ENCODE data around the gene CCDC183. TPM values are rescaled to one million over a fixed set of nuclear protein-coding genes. Genes with fewer than 3 reads are reported as not detected.

The CCDC183 gene
- total RNA-seq, 2 experiments from 2014 or later, result 0.88 to 1.3 TPM

- ChIA-PET POLR2A (no interaction called here), CTCF (ENCODE audit: unreplicated experiment) (no interaction called here)
- no peak for DNase-seq (ENCODE audit: low spot score)
- Histone ChIP-seq H3K36me3 (ENCODE audit: insufficient read depth, low read length) (no peaks in the 10 kb centered on the region), H3K4me3 (ENCODE audit: low read depth, low read length, poor library complexity, severe bottlenecking) (no peak overlapping the region), H2AFZ (ENCODE audit: low read length) (no peak overlapping the region), H3K4me2 (ENCODE audit: low read length) (no peak overlapping the region), H3K4me1 (ENCODE audit: insufficient read depth, low read length, poor library complexity, severe bottlenecking) (peaks cover 6% of the 10 kb centered on the region), H3K27ac (ENCODE audit: low read depth, low read length, poor library complexity, severe bottlenecking) (no peak overlapping the region), H4K20me1 (ENCODE audit: insufficient read depth, low read length) (no peaks in the 10 kb centered on the region), H3K79me2 (ENCODE audit: insufficient read depth, low read depth, low read length) (no peaks in the 10 kb centered on the region), H3K9me2 (ENCODE audit: insufficient read depth, low read length) (no peaks in the 10 kb centered on the region), H3K9me3 (ENCODE audit: low read length) (peaks cover 19% of the 10 kb centered on the region)
- intact Hi-C loops (cut with micrococcal nuclease; ENCODE audit: unreplicated experiment), result no loop called here
- BruUV-seq (replicated peaks), result no TSS peak
- TF ChIP-seq EZH2phosphoT487 (IDR thresholded peaks at IDR 0.05; ENCODE audit: borderline replicate concordance, low read depth, low read length) (no peak), CTCF (conservative IDR thresholded peaks at IDR 0.05; ENCODE audit: low read length) (no peak)
Observed at GRCh38 chr9:136751814-136752213, 44.3 kb upstream of the CCDC183 start.

- Histone ChIP-seq H3K79me2 (ENCODE audit: insufficient read depth, low read depth, low read length) (no peaks in the 10 kb centered on the region), H4K20me1 (ENCODE audit: insufficient read depth, low read length) (no peaks in the 10 kb centered on the region), H2AFZ (ENCODE audit: low read length) (no peak overlapping the region), H3K36me3 (ENCODE audit: insufficient read depth, low read length) (no peaks in the 10 kb centered on the region), H3K9me3 (ENCODE audit: low read length) (peaks cover 19% of the 10 kb centered on the region), H3K4me3 (ENCODE audit: low read depth, low read length, poor library complexity, severe bottlenecking) (no peak overlapping the region), H3K4me2 (ENCODE audit: low read length) (no peak overlapping the region), H3K27ac (ENCODE audit: low read depth, low read length, poor library complexity, severe bottlenecking) (no peak overlapping the region), H3K9me2 (ENCODE audit: insufficient read depth, low read length) (no peaks in the 10 kb centered on the region), H3K4me1 (ENCODE audit: insufficient read depth, low read length, poor library complexity, severe bottlenecking) (peaks cover 6% of the 10 kb centered on the region)
- POLR2A ChIA-PET, result no interaction called here
- intact Hi-C loops (cut with micrococcal nuclease; ENCODE audit: unreplicated experiment), result no loop called here
- no peak for DNase-seq (ENCODE audit: low spot score)
- TF ChIP-seq CTCF (conservative IDR thresholded peaks at IDR 0.05; ENCODE audit: low read length), result no peak
- no peak for TF ChIP-seq EZH2phosphoT487 (IDR thresholded peaks at IDR 0.05; ENCODE audit: borderline replicate concordance, low read depth, low read length)
- no TSS peak for BruUV-seq (replicated peaks)
- CTCF ChIA-PET (ENCODE audit: unreplicated experiment), result no interaction called here
Observed at GRCh38 chr9:136753371-136754058, 42.6 kb upstream of the CCDC183 start.

GRCh38 chr9:136754059-136754572 lies 42.0 kb upstream of the CCDC183 start:
- H3K9me2 ChIP-seq (ENCODE audit: insufficient read depth, low read length), result no peaks in the 10 kb centered on the region
- H3K9me3 ChIP-seq (ENCODE audit: low read length), result peaks cover 19% of the 10 kb centered on the region
- ChIA-PET POLR2A (no interaction called here), CTCF (ENCODE audit: unreplicated experiment) (no interaction called here)
- intact Hi-C loops (cut with micrococcal nuclease; ENCODE audit: unreplicated experiment), result no loop called here
- H3K4me3 ChIP-seq (ENCODE audit: low read depth, low read length, poor library complexity, severe bottlenecking), result no peak overlapping the region
- no peak for DNase-seq (ENCODE audit: low spot score)
- TF ChIP-seq CTCF (conservative IDR thresholded peaks at IDR 0.05; ENCODE audit: low read length), result no peak
- TF ChIP-seq EZH2phosphoT487 (IDR thresholded peaks at IDR 0.05; ENCODE audit: borderline replicate concordance, low read depth, low read length), result no peak
- no peak overlapping the region for H3K4me2 ChIP-seq (ENCODE audit: low read length)
- H3K36me3 ChIP-seq (ENCODE audit: insufficient read depth, low read length), result no peaks in the 10 kb centered on the region
- H3K4me1 ChIP-seq (ENCODE audit: insufficient read depth, low read length, poor library complexity, severe bottlenecking), result peaks cover 6% of the 10 kb centered on the region
- no peak overlapping the region for H2AFZ ChIP-seq (ENCODE audit: low read length)
- no peak overlapping the region for H3K27ac ChIP-seq (ENCODE audit: low read depth, low read length, poor library complexity, severe bottlenecking)
- BruUV-seq (replicated peaks), result no TSS peak
- no peaks in the 10 kb centered on the region for H4K20me1 ChIP-seq (ENCODE audit: insufficient read depth, low read length)
- H3K79me2 ChIP-seq (ENCODE audit: insufficient read depth, low read depth, low read length), result no peaks in the 10 kb centered on the region

Measured in OCI-LY7 (cell line).